NOMO-1 treated with DMSO at 0.1 percent for 48 hours (cell line): Measurements from ENCODE around the gene DVL3.
"Not testable (repeated sequence)": the region's sequence is repeated elsewhere in the genome, so short reads cannot be mapped to it uniquely, and the experiment has no call there.

Experiments
- DNase-seq: peaks from one replicate; lab custom pipeline; 2025; ENCODE audit not compliant: unreplicated experiment; lab: John Stamatoyannopoulos, UW

Gene DVL3

GRCh38 chr3:184155644-184156521 is 706 bp downstream of the DVL3 start:
- no peak for DNase-seq

- DNase-seq = no peak
These were observed 1.4 kb downstream of the DVL3 start for GRCh38 chr3:184156522-184156955.

GRCh38 chr3:184157206-184157605 is 2.0 kb downstream of the DVL3 start:
- DNase-seq = no peak

DNA sequence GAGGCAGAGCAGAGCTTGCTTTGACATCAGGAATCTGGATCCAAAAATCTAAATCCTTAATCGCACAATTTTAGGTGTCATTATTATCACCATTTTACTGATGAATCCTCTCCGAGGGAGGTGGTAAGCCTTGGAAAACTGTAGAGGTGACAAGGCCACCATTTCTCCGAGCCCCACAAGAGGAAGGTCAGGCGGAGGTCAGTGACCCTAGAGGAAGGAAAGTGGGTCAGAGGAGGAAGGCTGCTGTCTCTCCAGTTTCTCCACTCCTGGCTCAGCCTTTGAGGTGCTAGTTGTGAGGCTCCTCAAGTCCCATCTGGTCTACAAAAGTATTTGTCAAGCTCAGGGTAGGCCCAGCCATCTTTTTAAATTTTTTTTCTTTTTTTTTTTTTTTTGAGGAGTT is 3.2 kb downstream of the DVL3 start:
- DNase-seq = no peak

DNA sequence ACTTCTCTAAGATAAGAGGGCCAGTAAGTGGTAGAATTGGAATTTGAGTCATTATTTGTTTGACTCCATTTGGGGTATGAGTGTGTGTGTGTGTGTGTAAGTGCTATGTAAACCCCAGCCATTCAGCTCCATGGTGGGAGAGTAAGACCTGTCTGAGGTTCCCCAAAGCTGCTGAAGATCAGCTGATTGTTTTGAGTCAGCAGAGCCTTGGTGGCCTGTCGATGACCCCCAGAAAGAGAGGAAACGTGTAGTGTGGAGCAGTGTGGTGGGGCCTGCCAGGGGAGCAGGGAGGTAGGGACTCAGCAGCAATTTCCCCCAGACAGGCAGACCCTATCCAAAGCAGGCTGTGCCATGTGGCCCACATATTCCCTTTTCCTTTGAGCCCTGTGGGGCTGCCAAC is 5.3 kb downstream of the DVL3 start:
- DNase-seq = no peak

DNA sequence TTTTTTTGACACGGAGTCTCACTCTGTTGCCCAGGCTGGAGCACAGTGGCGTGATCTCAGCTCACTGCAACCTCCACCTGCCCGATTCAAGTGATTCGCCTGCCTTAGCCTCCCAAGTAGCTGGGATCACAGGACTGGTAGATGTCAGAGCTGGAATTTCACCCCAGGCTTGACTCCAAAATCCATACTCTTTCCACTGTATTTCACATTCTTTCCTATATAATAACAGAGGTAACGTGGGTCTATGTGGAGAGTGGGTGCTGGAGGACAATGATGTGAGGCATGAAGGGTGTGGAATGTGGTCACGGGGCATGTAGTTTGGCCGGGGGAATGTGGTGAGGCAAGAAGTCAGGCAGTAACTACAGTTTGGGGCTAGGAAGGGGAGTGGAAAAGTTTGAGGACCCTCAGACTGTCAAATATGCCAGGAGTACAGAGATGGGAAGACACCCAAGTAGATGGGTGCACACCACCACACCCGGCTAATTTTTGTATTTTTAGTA is 7.4 kb downstream of the DVL3 start:
- DNase-seq = not testable (repeated sequence)

DNA sequence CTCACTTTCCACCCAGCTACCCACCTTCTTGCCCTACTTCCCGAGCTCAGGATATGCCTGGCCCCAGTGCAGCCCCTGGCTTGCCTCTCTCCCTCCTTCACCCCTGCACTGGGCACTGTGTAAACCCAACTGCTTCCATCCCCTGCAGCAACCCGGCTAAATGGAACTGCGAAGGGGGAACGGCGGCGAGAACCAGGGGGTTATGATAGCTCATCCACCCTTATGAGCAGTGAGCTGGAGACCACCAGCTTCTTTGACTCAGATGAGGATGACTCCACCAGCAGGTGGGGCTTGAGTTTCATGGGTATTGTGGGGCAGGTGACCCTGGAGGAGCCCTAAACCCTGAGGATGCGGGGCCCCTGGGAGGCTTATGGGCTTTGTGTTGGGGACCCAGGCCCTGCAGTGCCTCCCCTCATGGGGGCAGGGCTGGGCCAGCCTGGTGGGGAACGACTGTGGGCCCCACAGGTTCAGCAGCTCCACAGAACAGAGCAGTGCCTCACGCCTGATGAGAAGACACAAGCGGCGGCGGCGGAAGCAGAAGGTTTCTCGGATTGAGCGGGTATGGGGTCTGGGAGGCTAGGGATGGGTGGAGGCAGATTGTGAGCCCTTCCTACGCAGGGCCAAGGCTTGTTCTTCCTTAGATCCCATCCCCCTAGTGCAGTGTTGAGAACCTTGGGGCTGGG is 9.6 kb downstream of the DVL3 start:
- no peak for DNase-seq

DNA sequence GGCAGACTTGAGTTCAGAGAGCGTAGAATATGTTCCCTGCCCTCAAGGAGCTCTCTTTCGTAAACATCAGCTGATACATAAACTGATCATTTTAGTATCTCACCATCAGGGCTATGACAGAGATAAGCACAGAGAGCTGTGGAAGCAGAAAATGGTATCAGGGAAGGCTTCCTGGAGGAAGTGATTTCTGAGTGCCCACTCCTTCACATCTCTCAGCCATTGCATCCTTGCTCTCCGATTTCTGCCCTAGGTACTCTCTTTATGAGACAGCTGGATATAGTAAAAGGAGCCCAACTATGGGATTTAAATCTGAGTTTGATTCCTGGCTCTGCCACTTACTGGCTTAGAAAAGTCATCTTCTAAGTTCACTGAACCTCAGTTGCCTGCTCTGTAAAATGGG is 10.4 kb downstream of the DVL3 start:
- no peak for DNase-seq

DNA sequence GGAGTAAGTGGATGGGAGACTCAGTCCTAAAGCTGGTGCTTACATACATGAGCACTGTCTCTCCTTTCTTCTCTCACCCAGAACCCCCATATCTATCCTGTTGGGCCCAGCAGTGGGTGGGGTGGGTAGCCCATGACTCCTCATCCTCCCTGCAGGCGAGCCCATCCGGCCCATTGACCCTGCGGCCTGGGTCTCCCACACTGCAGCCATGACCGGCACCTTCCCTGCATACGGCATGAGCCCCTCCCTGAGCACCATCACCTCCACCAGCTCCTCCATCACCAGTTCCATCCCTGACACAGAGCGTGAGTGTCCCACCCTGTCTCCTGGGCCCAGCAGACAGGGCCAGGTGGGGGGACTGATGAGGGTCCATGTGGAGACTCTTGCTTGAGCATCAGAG is 11.5 kb downstream of the DVL3 start:
- DNase-seq = no peak

DNA sequence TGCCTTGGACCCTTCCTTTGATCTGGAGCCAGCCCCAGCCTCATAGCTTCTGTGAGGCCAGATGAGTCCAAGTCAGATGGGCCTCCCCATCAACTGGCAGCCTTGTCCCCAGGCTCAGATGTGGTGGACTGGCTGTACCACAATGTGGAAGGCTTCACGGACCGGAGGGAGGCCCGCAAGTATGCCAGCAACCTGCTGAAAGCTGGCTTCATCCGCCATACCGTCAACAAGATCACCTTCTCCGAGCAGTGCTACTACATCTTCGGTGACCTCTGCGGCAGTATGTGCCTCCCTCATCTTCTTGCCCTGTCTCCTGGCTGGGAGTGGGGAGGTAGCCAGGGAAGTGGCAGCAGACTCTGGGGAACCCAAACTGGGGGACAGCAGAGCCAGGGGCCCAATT is 12.6 kb downstream of the DVL3 start:
- no peak for DNase-seq

GRCh38 chr3:184168363-184169120 is 13.4 kb downstream of the DVL3 start:
- DNase-seq = no peak

GRCh38 chr3:184169896-184170875 is 15.0 kb downstream of the DVL3 start:
- no peak for DNase-seq

DNA sequence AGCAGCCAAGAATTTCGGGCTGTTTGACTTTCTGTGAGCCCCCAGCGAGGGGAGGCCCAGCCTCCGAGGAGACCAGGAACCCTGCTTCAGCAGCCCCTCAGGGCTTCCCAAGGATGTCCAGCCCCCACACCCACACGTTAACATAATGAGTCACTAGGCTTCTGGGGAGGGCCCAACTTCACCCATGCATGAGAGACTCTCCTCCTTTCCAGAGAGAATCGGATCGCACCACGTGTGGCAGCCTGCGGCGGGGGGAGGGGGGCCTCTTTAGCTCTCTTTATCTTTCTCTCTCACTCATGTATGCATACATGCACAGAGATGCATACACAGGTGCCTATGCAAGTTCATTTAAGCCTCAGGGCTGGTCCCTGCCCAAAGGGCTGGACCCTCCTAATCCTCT is 16.4 kb downstream of the DVL3 start:
- no peak for DNase-seq

- DNase-seq = no peak
These were observed 17.6 kb downstream of the DVL3 start for GRCh38 chr3:184172681-184173373.

DNA sequence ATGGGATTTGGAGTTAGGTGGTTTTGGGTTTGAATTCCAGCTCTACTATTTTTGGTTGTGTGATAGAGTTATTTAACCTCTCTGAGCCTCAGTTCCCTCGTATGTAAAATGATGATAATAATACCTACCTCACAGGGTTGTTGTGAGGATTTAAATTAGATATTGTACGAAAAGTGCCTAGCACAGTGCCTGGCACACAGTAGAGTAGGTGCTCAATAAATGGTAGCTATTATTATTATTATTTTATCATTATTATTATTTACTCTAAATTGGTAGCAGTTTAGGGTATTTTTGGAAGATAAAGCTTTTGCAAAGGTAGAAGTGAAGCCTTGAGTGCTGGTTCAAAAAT is 18.2 kb downstream of the DVL3 start:
- DNase-seq = no peak

DNA sequence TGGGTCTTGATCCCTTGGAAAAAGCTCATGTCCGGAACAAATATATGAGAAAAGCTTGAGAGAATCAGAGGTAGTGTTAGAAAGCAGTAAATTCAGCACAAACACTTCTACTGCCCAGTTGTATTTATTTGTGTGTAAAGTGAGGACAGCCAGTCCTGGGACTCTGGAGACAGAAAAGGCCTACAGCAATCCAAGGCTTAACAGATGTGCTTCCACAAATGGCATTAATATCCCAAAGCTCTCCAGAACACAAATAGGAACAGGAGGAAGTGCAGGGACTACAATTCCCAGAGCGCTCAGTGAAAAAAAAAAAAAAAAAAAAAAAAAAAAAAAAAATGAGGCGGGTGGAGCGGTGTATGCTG is 19.1 kb downstream of the DVL3 start:
- DNase-seq = no peak

GRCh38 chr3:184174646-184175492 is 19.7 kb downstream of the DVL3 start, which contains the start of gene AP2M1:
TSS of gene AP2M1 (plus strand) at chr3:184174855. CDS start at chr3:184176994, 2,139 bp downstream.
- DNase-seq = peak; percentile 100

- no peak for DNase-seq
These were observed 20.3 kb downstream of the DVL3 start for GRCh38 chr3:184175506-184175905.

DNA sequence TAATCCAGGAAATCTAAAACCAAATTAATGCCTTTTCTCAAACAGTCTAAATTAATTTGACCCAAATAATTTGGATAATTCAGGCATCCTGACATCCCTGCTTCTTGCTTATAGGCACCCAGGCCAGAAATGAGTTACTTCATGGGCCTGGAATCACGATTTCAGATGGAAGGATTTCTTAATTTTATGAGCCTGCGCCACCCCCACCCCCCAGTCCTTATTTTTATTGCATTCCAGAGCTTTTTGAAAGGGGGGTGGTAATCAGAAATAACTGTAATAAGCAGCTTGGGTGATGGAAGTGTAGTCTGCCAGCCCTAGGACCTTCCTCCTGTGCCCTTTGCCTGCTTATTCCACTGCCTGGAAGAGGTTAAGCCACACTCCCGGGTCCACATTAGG is 20.8 kb downstream of the DVL3 start:
- no peak for DNase-seq
